MV-4-11 (cell line): ENCODE results near the gene CD177.
"Not testable (repeated sequence)": the region's sequence is repeated elsewhere in the genome, so short reads cannot be mapped to it uniquely, and the experiment has no call there.

Experiments used
- DNase-seq: peaks from one replicate; lab custom pipeline; 2025; lab: John Stamatoyannopoulos, UW

CD177 gene

GRCh38 chr19:43380771-43381386, 27.4 kb downstream of the CD177 start:
- DNase-seq, result peak; percentile 58

GRCh38 chr19:43382586-43383216, 29.2 kb downstream of the CD177 start:
- peak; percentile 48 for DNase-seq

GRCh38 chr19:43383254-43383653, 29.8 kb downstream of the CD177 start:
- not testable (repeated sequence) for DNase-seq

- DNase-seq, result not testable (repeated sequence)
Observed at GRCh38 chr19:43383759-43384158, 30.3 kb downstream of the CD177 start.

GRCh38 chr19:43390903-43391551, 37.5 kb downstream of the CD177 start:
- DNase-seq, result not testable (repeated sequence)

- not testable (repeated sequence) for DNase-seq
Observed at GRCh38 chr19:43391552-43391935, 38.1 kb downstream of the CD177 start.

GRCh38 chr19:43393501-43393900, 40.0 kb downstream of the CD177 start:
- not testable (repeated sequence) for DNase-seq

GRCh38 chr19:43395561-43395960, 42.1 kb downstream of the CD177 start:
- no peak for DNase-seq

GRCh38 chr19:43406297-43406696, 52.8 kb downstream of the CD177 start:
- DNase-seq, result no peak

GRCh38 chr19:43407416-43408005, 54.0 kb downstream of the CD177 start:
- no peak for DNase-seq

GRCh38 chr19:43408043-43408442, 54.6 kb downstream of the CD177 start:
- DNase-seq, result no peak

GRCh38 chr19:43409415-43409814, 55.9 kb downstream of the CD177 start:
- no peak for DNase-seq

GRCh38 chr19:43412441-43412840, 59.0 kb downstream of the CD177 start:
- no peak for DNase-seq
